ENCODE measurements around the gene KCNJ12.
A peak's percentile ranks its signal among the peaks of the same experiment; 100 is the strongest.
"Not testable (repeated sequence)": the region's sequence is repeated elsewhere in the genome, so short reads cannot be mapped to it uniquely, and the experiment has no call there.

Gene KCNJ12

DNA sequence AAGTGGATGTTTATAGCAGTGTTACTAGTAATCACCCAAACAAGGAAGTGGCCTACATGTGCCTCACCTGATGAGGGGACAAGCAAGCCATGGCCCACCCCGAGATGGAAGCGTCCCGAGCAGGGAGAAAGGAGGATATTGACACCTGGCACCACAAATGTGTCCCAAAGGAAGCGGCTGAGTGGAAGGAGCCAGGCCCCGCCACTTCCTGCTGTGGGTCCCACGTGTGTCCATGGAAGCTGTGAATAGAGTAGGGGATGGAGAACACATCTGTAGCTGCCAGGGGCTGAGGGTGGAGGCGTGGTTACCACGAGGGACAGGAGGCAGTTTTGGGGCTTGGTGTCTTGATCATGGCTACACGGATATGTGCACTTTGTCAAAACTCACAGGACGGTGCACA, 49.2 kb downstream of the KCNJ12 start:
- no peak for DNase-seq

DNA sequence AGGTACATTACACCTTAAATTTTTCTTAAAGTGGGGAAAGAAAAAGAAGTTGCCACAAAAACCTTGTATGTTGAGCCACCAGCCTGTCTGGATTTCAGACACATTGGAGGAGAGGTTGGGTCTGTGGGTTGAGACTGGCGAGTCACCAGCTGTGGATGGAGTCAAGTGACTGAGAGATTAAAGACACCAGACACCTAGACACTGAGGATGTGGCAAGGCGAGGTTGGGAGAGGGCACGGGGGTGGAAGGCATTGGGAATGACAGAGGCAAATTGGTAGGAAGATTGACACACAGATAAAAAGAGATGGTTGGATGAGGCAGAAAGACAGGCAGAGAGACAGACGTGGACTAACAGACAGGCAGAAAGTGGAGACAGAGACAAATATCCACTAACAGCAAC, 49.6 kb downstream of the KCNJ12 start:
- no peak for DNase-seq

- DNase-seq, result not testable (repeated sequence)
These were observed 50.1 kb downstream of the KCNJ12 start for GRCh38 chr17:21426246-21426645.

DNA sequence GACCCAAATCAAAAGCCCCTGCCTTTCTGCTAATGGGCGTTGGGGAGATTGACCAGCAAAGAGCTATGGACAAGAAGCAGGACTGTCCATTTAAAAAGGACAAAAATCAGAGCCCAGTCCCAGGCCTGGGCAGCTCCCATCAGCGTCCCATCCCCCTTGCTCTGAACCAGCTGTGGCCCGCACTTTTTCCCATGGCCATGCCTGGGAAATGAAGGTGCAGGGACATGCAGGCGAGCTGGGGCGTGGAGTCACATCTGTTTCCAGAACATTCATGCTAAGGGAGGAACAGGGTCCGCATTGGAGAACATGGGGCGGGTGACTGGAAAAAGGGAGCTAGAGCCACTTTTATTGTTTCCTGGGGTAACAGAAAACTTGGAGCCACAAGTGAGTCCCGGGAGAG, 50.7 kb downstream of the KCNJ12 start:
- not testable (repeated sequence) for DNase-seq

DNA sequence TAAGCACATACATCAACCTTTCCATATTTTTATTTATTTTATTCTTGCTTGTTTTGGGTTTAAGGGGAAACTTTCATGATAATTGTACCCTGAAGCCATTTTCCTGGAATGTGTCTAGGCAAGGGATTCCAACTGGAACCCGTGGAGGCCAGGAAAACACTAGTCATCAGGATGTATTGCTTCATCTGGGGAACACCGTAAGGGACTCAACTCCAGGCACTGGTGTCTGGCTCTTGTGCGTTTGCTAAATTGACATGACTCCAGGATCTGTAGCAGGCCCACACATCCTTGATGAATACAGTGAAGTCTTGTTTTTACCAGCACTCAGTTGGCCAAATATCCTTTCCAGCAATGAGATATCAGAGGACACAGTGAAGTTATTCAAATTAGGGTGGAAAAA, 51.6 kb downstream of the KCNJ12 start:
- not testable (repeated sequence) for DNase-seq

- DNase-seq, result not testable (repeated sequence)
These were observed 52.7 kb downstream of the KCNJ12 start for GRCh38 chr17:21428752-21429424.

DNA sequence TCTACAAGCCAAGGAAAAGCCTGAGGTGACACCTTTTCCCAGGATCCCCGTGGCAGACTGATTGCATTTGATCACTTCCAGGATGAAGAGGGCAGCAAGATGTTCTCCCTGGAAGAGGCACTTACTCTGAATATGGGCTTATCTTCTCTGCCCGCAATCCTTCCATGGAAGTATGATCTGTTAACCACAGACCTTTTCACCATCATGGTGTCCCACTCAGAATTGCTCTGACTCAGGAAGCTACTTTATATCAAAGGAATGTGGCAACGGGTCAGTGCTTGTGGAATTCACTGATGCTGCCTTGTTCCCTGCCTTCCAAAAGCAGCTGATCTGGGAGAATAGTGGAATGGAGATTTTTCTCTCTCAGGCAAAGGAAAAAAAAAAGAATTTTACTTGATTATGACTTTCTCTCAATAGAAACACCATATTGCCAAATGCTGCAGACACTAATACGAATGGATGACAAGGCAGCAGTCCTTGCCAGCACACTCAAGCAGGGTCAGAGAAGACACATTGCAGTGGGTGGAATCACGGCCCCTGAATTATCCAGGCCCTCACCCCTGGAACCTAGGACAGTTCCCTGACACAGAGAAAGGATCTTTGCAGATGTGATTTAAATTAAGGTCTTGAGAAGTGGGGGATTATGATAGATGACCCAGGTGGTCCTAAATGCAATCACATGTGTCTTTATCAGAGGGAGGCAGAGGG, 53.9 kb downstream of the KCNJ12 start:
- DNase-seq, result not testable (repeated sequence)

GRCh38 chr17:21433971-21434370, 57.8 kb downstream of the KCNJ12 start:
- not testable (repeated sequence) for DNase-seq

DNA sequence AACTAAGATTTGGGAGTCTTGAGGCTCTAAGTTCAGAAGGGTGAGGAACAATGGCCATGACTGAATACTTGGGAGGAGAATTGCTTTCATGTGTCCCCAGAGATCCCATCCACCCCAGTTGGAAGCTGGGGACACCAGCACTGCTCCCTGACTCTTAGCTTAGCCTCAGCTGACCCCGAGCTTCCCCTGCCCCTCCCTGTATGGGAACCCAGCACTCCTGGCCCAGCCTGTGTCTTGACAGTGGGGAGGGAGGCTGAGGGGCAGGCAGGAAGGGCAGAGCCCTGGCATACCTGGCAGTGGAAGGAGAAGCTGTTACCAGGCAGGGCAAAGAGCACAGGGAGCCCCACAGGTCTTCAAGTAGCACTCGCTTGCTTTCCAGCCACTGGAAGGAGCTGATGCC, 58.8 kb downstream of the KCNJ12 start:
- DNase-seq, result not testable (repeated sequence)

DNA sequence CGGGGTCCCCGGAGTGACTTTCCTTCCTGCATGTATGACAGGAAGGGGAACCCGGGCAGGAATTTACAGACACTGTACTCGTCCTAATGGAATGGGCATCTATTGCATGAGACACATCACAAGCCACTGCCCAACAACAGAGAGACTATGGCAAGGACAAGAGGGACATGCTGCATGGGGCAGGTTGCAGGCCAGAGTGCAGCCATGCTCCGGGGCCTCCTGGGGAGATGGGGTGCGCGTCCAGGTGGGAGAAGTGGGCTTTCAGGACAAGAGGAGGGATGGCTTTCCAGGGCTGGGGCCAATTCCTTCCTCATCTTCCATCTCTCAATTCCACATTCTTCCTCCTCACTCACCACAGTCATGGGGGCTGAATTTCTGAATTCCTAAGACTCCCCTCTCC, 60.3 kb downstream of the KCNJ12 start:
- not testable (repeated sequence) for DNase-seq

- not testable (repeated sequence) for DNase-seq
These were observed 61.0 kb downstream of the KCNJ12 start for GRCh38 chr17:21436883-21437836.

DNA sequence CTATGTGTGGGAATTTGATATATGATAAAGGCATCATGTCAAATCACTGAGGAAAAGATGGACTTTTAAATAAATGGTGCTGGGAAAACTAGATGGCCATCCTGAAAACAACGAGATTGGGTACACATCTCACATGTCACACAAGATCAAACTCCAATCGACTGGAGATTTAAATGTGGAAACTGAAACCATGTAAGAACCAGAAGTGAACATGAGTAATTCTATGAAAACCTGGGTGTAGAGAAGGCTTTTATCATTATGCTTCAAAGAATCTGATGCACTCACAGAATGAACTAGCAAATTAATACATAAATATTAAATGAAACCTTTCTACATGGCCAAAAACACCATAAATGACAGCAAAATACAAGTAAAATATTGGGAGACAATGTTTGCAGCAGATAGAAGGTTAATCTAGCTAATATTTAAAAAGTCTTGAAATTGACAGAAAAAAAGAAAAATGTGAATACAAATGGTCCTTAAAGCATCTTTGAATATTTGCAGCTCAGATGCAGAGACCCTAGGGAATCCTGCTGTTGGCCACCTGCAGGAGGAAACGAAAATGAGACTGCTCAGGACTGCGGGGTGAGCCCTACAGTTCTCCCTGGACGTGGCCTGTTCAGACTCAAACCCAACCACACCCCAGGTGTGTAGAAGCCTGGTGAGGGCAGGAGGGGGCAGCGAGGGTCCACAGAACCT, 62.3 kb downstream of the KCNJ12 start:
- not testable (repeated sequence) for DNase-seq

GRCh38 chr17:21439015-21439336, 62.8 kb downstream of the KCNJ12 start:
- not testable (repeated sequence) for DNase-seq

GRCh38 chr17:21445091-21445650, 69.0 kb downstream of the KCNJ12 start:
- no peak for DNase-seq

DNA sequence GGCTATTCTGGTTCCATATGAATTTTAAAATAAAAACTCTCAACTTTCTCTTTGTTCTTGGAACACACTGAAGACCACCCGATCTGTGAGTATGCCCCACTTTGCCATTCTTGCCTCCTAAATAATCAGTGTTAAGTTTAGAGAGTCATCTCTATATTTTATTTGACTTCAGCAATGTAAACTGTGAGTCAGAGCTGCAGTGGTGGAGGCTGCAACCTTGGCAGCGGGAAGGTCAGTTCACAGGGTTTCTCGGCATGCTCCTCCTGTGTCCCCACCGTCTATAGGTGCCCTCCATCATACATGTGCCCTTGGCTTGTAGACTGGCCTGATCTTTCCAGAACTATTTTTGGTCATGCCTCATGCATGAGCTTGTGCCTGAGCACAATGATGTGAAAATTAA, 71.4 kb downstream of the KCNJ12 start:
- DNase-seq, result not testable (repeated sequence)

DNA sequence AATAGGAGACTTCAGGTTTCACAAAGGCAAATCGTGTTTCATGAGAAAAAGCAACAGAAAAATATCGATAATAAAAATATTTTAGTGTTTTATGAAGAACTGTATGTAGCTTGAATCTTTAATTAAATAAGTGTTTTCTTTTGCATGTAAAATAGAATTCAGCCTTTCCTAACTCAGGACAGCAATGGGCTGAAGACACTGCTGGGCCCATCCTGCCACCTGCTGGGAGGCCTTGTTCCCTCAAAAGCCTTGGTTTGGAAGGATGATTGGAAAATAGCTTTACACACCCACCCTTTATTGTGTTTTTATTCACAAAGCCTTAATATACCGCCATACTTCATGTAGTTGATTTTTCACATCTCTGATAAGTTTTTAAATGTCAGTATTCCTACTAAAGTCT, 73.7 kb downstream of the KCNJ12 start:
- not testable (repeated sequence) for DNase-seq

DNA sequence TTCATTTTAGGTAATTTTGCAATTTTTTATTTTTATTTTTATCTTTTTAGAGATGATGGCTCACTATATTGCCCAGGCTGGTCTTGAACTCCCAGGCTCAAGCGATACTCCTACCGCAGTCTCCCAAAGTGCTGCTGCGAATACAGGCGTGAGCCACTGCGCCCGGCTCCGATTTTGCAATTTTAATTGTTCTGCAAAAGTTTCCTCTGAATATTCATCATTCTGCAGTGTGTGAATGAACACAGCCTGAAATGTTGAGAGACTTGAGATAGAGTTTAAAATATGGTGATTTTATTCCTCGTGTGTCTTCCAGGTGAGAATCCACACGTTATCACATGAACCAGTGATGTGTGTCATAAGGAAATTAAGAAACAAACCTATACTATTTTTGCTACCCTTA, 75.8 kb downstream of the KCNJ12 start:
- DNase-seq, result no peak

- peak; percentile 65 for DNase-seq
These were observed 76.4 kb downstream of the KCNJ12 start for GRCh38 chr17:21452377-21453143.

GRCh38 chr17:21453144-21453898, 77.2 kb downstream of the KCNJ12 start:
- DNase-seq, result peak; percentile 63

DNA sequence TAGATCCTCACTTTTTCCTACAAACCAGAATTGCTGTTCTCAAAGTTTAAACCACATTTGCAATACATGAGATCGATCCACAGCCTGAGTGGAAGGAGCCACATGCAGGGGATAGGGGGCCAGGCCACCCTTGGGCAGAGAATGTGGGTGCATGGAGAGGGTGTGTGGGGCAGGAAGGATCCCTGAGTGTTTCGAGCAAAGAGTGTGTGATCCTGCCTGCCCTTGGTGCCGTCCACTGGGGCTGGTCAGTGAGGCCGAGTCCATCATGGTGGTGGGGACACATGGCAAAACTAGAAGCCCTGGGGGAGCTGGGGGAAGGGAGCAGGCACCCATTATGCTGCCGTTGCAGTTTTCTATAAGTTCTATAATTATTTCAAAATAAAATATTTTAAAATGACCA, 77.8 kb downstream of the KCNJ12 start:
- DNase-seq, result not testable (repeated sequence)

- DNase-seq, result no peak
These were observed 78.3 kb downstream of the KCNJ12 start for GRCh38 chr17:21454441-21454840.

Data from NCI-H1694 treated with DMSO at 0.1 percent for 48 hours (cell line).